ENCODE data around the gene TREML2. TPM values are rescaled to one million over a fixed set of nuclear protein-coding genes. Genes with fewer than 3 reads are reported as not detected.

TREML2 gene
- polyA plus RNA-seq, 1 of the 3 experiments (the other 2 are of a cell fraction), result not detected

DNA sequence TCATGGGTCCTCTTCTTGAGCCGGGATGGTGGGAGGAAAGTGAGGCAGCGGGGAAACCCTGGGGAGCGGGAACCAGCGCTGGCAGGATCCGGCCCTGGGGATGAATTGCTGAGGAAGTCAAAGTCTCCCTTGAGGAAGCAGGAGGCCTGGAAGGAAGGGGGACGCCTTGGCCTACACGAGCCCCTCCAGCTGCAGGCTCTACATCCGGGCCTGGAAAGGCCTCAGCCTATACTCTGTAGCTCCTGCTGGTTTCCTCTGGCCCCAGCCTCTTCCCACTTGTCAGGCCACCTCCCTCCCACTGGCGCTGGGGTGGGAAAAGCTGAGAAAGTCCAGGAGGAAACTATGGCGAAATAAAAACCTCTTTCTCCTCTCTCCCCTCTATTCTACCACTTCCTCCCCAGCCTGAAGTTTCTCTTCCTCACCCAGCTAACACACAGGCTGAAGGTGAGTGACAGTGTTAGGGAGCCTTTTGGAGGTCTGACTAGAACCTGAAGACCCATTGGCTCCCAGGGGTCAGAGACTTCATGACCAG is 14.9 kb downstream of the TREML2 start (continued):
- TF ChIP-seq, protein P1, sequence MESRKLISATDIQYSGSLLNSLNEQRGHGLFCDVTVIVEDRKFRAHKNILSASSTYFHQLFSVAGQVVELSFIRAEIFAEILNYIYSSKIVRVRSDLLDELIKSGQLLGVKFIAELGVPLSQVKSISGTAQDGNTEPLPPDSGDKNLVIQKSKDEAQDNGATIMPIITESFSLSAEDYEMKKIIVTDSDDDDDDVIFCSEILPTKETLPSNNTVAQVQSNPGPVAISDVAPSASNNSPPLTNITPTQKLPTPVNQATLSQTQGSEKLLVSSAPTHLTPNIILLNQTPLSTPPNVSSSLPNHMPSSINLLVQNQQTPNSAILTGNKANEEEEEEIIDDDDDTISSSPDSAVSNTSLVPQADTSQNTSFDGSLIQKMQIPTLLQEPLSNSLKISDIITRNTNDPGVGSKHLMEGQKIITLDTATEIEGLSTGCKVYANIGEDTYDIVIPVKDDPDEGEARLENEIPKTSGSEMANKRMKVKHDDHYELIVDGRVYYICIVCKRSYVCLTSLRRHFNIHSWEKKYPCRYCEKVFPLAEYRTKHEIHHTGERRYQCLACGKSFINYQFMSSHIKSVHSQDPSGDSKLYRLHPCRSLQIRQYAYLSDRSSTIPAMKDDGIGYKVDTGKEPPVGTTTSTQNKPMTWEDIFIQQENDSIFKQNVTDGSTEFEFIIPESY (IDR thresholded peaks at IDR 0.05; ENCODE audit: borderline replicate concordance, low read depth), result no peak
- TF ChIP-seq TAF1 (IDR thresholded peaks at IDR 0.05; ENCODE audit: borderline replicate concordance, low read depth, low read length) (no peak), FOSL2 (IDR thresholded peaks at IDR 0.05; ENCODE audit: borderline replicate concordance, low read depth) (no peak)

DNA sequence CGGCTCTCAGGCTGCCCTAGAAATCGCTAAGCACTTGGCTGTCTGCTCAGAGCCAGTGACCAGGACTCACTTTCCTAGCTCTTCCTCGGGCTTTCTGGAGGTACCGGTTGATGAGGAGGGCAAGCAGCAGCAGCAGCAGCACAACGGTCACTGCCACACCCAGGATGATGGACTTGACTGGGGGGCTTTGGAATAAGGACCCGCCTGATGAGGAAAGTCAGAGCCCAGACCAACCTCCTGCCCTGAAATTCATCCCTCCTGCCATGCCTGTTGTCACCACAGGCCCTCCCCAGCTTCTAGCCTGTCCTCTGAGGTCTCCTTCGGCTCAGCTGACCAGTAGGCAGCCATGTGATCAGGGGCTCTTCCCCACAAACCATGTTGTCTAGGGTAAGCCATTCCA is 16.2 kb downstream of the TREML2 start:
- POLR2A ChIA-PET, result no interaction called here

More for the DNA sequence above, 16.2 kb downstream of the TREML2 start:
- DNase-seq, result no peak
- Histone ChIP-seq H3K9me3 (no peaks in the 10 kb centered on the region), H3K4me2 (no peak overlapping the region), H3K27me3 (ENCODE audit: insufficient read depth) (peaks cover 10% of the 10 kb centered on the region; the same call in 1 of the 2 replicates), H4K20me1 (ENCODE audit: insufficient read depth) (no peaks in the 10 kb centered on the region), H3K4me3 (ENCODE audit: low read depth in 2 of 2, low read length in 1 of 2) (no peak overlapping the region), H3F3A (replicated peaks; ENCODE audit: insufficient read depth) (no peaks in the 10 kb centered on the region), H3K79me2 (ENCODE audit: insufficient read depth) (no peaks in the 10 kb centered on the region), H2AFZ (ENCODE audit: low read depth) (no peak overlapping the region), H3K36me3 (replicated peaks in 1 of 2; ENCODE audit: control insufficient read depth in 1 of 2, insufficient read depth in 2 of 2, low read length in 1 of 2) (no peaks in the 10 kb centered on the region), H3K27ac (ENCODE audit: low read depth in 2 of 2, low read length in 1 of 2) (no peak overlapping the region), H3K9me2 (no peaks in the 10 kb centered on the region), H3K9ac (no peak overlapping the region), H3K4me1 (ENCODE audit: control insufficient read depth in 1 of 2, insufficient read depth in 2 of 2, low read depth in 1 of 2, low read length in 1 of 2) (no peaks in the 10 kb centered on the region)
- CTCF ChIA-PET, result interaction anchor here (0.7 kb wide), 1 partner anchor 157 kb away, joined by 3 read pairs; no protein-coding TSS in a partner anchor
- WGBS (ENCODE audit: low lambda C conversion rate), result 27% methylated on average over 5 of the region's 7 CpGs
- TF ChIP-seq EZH2phosphoT487 (IDR thresholded peaks at IDR 0.05; ENCODE audit: borderline replicate concordance, low read depth) (no peak), MXI1 (IDR thresholded peaks at IDR 0.05; ENCODE audit: low read depth, low read length) (no peak), NFIC (IDR thresholded peaks at IDR 0.05; ENCODE audit: borderline replicate concordance) (no peak), TCF12 (IDR thresholded peaks at IDR 0.05) (no peak), CHD2 (IDR thresholded peaks at IDR 0.05; ENCODE audit: low read length, partially characterized antibody) (no peak), EP300 (IDR thresholded peaks at IDR 0.05; ENCODE audit: borderline replicate concordance in 1 of 2, low read depth in 1 of 2, low read length in 1 of 2) (no peak), NRF1 (IDR thresholded peaks at IDR 0.05; ENCODE audit: low read depth, low read length) (no peak), GATA2 (CRISPR knock-in tag; IDR thresholded peaks at IDR 0.05) (no peak), POLR2AphosphoS5 (IDR thresholded peaks at IDR 0.05; ENCODE audit: low read depth, low read length) (no peak), FOSL2 (IDR thresholded peaks at IDR 0.05; ENCODE audit: borderline replicate concordance, low read depth) (no peak), RAD21 (IDR thresholded peaks at IDR 0.05; ENCODE audit: low read length) (no peak), ELF1 (IDR thresholded peaks at IDR 0.05) (no peak), GABPA (IDR thresholded peaks at IDR 0.05; ENCODE audit: low read depth) (no peak)
- TF ChIP-seq, protein P2, sequence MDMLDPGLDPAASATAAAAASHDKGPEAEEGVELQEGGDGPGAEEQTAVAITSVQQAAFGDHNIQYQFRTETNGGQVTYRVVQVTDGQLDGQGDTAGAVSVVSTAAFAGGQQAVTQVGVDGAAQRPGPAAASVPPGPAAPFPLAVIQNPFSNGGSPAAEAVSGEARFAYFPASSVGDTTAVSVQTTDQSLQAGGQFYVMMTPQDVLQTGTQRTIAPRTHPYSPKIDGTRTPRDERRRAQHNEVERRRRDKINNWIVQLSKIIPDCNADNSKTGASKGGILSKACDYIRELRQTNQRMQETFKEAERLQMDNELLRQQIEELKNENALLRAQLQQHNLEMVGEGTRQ (IDR thresholded peaks at IDR 0.05; ENCODE audit: borderline replicate concordance, low read depth, low read length), result no peak
- TF ChIP-seq, protein P3, sequence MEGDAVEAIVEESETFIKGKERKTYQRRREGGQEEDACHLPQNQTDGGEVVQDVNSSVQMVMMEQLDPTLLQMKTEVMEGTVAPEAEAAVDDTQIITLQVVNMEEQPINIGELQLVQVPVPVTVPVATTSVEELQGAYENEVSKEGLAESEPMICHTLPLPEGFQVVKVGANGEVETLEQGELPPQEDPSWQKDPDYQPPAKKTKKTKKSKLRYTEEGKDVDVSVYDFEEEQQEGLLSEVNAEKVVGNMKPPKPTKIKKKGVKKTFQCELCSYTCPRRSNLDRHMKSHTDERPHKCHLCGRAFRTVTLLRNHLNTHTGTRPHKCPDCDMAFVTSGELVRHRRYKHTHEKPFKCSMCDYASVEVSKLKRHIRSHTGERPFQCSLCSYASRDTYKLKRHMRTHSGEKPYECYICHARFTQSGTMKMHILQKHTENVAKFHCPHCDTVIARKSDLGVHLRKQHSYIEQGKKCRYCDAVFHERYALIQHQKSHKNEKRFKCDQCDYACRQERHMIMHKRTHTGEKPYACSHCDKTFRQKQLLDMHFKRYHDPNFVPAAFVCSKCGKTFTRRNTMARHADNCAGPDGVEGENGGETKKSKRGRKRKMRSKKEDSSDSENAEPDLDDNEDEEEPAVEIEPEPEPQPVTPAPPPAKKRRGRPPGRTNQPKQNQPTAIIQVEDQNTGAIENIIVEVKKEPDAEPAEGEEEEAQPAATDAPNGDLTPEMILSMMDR (IDR thresholded peaks at IDR 0.05), result no peak
- TF ChIP-seq, protein P4, sequence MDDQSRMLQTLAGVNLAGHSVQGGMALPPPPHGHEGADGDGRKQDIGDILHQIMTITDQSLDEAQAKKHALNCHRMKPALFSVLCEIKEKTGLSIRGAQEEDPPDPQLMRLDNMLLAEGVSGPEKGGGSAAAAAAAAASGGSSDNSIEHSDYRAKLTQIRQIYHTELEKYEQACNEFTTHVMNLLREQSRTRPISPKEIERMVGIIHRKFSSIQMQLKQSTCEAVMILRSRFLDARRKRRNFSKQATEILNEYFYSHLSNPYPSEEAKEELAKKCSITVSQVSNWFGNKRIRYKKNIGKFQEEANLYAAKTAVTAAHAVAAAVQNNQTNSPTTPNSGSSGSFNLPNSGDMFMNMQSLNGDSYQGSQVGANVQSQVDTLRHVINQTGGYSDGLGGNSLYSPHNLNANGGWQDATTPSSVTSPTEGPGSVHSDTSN (IDR thresholded peaks at IDR 0.05), result no peak
- TF ChIP-seq, protein P1 (IDR thresholded peaks at IDR 0.05; ENCODE audit: borderline replicate concordance, low read depth), result no peak
